Transverse colon (tissue), 4 donors: ENCODE results near the gene CCDC33.

Source experiments
- EP300 ChIP-seq: sonication (generic); formaldehyde crosslinking; IDR thresholded peaks from one replicate; pipeline ENCODE4 v1.6.1; 2017; ENCODE audit warnings: antibody characterized with exemption, low read depth
- POLR2A ChIP-seq: fragments of 450-650 bp; IDR thresholded peaks from one replicate; pipeline ENCODE4 v1.6.1; 2016; ENCODE audit warnings: antibody characterized with exemption, mild to moderate bottlenecking, moderate library complexity
- POLR2AphosphoS5 ChIP-seq, 3 donors: sonication (generic); formaldehyde crosslinking; IDR thresholded peaks; one replicate each; pipeline ENCODE4 v1.6.1; 2016; ENCODE audit warnings: antibody characterized with exemption in 3 of 3
- TF ChIP-seq, protein P1 (sequence below), 5 experiments: fragments of 200-600 bp in 3 of 5; fragments of 450-650 bp in 2 of 5; sonication (generic) in 3 of 5; IDR thresholded peaks; 1 replicate in 2 of 5; 2 replicates in 3 of 5; pipeline ENCODE4 v1.5.1; 2016 to 2017; ENCODE audit warnings: antibody characterized with exemption in 5 of 5, inconsistent platforms in 3 of 5, mild to moderate bottlenecking in 2 of 5, moderate library complexity in 1 of 5

DNA sequence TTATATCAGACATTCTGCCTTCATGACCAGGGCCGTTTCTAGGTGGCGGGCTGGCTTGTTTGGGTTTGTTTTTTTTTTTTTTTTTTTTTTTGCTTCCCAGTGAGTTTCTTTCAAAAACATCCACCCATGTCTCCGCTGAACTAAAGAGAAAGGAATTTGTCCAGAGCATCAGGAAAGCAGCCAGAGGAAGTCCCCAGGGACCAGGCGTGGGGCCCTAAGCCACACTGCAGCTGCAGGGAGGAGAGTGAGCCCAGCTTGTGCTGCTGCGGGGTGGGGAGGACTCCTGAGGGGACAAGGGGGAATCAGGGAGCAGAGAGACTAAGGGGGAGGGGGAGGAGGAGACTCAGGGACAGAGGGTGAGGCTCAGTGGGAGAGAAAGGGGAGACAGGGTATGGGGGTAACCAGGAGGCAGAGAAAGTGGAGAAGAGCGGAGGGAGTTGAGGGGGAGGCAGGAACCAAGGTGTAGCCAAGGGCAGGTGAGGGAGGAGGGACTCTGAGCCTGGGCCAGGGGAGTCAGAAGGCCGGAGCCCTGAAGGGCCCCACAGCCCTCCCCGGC, 81.8 kb downstream of the CCDC33 start:
- TF ChIP-seq, protein P1, sequence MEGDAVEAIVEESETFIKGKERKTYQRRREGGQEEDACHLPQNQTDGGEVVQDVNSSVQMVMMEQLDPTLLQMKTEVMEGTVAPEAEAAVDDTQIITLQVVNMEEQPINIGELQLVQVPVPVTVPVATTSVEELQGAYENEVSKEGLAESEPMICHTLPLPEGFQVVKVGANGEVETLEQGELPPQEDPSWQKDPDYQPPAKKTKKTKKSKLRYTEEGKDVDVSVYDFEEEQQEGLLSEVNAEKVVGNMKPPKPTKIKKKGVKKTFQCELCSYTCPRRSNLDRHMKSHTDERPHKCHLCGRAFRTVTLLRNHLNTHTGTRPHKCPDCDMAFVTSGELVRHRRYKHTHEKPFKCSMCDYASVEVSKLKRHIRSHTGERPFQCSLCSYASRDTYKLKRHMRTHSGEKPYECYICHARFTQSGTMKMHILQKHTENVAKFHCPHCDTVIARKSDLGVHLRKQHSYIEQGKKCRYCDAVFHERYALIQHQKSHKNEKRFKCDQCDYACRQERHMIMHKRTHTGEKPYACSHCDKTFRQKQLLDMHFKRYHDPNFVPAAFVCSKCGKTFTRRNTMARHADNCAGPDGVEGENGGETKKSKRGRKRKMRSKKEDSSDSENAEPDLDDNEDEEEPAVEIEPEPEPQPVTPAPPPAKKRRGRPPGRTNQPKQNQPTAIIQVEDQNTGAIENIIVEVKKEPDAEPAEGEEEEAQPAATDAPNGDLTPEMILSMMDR (IDR thresholded peaks at IDR 0.05) = no peak
- TF ChIP-seq POLR2A = no peak
- TF ChIP-seq EP300 = no peak
- no peak for TF ChIP-seq POLR2AphosphoS5 (IDR thresholded peaks at IDR 0.05)
